Inferior parietal cortex (tissue), 1 donor: ENCODE data around the gene CES1.
"Not testable (repeated sequence)": the region's sequence is repeated elsewhere in the genome, so short reads cannot be mapped to it uniquely, and the experiment has no call there.

Experiments
- DNase-seq: peaks from one replicate; pipeline ENCODE4 v3.0.0-alpha.2; 2016; ENCODE audit errors: extremely low spot score

The CES1 gene

DNA sequence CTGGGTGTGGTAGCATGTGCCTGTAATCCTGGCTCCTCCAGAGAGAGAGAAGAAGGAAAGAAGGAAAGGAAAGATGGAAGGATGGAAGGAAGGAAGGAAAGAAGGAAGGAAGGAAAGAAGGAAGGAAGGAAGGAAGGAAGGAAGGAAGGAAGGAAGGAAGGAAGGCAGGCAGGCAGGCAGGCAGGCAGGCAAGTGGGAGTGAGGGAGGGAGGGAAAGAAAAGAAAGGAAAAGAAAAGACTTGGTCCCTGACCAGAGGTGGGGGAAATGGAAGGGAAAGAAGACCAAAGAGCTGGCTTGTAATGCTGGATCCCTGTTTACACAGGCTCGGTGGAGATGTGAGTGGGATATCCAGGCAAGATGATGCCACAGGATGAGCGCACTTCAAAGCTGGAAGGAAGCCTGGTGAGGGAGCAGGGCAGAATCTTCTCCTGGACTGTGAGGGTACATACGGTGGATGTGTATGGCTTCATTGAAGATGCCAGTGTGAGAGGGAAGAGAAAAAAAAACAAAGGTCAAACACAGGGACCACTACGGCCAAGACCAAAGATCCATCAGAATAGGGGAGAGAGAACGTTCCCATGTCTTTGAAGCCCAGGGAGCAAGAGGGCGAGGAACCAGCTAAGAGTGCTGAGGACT is 2.1 kb downstream of the CES1 start:
- no peak for DNase-seq

DNA sequence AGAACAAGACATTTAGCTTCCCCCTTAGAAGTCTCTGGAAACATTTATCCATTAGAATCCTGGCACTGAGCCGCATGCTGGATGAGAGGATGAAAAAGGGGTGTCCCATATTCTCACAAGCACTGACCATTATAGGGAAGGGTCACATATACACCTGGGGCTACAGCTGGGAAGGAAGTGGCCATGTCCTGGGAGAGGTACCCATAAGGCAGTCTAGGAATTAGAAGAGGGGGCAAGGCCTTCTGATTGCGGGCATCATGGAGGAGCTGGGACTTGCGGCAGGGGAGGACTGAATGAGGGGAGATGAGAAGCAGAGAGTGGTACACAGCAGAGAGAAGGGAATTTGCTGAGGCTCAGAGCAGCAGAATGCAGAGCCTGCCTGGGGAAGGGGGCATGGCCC is 3.7 kb downstream of the CES1 start:
- not testable (repeated sequence) for DNase-seq

DNA sequence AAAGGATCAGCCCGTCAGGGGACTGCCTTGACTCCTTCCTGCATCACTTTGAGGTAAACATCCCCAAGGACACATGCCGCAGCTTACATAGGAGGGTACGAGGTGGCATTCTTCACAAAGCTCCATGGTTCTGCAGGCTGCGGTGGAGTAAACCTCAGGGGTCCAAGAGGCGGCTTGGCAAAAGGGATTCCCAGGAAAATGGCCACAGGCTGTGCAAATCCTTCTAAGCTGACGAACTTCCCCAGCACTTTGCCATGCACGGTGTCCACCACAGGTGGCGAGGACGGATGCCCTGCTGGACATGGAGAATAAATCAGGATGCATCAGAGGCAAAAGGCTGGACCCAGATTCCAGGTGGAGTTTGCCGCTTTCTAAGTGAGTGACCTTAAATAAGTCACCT is 4.2 kb downstream of the CES1 start:
- DNase-seq, result no peak

DNA sequence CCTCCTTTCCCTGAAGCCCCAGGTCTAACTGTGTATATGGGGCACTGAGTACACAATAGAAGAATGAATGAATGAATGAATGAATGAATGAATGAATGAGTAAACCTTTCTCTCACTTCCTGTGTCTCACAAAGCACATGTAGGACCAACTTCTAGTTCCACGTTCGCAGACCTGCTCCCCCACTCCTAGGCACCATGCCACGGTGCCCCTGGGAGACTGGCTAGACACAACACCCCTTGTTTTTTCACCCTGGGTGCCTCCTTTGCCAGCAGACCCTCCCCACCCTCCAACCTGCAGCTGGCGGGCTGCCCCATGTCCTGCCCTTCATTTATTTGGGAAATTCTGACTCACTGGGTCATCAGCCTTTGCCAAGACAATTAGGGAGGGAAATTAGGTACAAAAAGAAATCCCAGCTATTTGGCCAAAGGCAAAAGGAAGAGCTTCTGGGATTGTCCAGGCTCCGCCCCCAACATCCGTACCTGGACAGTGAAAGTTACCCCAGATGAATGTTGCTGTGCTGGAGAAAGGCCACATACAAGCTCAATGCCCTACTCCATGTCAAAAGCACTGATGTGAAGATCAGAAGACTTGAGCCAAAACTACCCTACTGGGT is 7.7 kb downstream of the CES1 start:
- no peak for DNase-seq

DNA sequence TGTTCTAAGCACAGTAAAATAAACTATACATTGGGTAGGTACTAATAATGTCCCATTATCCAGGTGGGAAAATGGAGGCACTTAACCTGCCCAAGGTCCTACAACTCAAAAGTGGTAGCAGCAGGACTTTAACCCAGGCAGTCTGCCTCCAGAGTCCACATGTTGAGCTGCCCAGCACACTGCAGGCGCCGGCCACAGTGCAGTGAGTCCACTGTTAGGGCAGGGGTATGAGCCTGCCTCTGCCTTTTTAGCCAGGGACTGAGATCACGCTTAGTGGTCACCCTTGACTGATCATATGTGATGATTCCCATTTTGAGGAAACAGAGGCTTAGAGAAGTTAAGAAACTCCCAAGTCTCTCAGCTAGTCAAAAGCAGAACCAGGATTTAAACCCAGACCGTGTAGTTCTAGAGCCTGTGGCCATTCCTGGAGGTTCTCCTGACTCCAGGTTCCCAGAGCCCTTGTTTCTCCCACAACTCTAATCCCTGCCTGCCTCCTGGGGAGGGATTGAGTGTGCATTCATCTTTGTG is 8.4 kb downstream of the CES1 start:
- no peak for DNase-seq

DNA sequence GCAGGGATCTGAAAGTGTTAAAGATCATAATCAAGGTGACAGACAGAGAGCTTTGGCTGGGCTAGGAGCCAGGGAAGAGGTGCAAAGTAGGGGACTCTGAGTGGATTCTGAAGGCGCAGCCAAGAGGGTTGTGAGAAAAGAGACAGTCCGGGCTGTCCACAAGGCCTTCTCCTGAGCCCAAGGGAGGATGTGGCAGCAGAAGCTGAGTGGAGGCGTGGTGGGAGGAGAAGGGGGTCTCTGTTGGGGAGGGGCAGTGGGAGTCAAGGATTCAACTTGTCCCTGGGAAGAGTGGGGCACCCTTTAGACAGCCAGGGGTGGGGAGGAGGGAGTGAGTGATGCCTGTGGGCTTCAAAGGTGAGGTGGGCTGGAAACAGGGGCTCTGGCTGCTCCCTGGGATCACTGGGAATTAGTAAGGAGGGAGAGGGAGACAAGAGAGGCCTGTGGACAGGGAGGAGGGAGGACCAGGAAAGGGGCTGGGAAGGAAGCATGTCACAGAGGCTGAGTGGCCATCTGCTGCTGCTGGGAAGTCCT is 10.6 kb downstream of the CES1 start:
- no peak for DNase-seq

DNA sequence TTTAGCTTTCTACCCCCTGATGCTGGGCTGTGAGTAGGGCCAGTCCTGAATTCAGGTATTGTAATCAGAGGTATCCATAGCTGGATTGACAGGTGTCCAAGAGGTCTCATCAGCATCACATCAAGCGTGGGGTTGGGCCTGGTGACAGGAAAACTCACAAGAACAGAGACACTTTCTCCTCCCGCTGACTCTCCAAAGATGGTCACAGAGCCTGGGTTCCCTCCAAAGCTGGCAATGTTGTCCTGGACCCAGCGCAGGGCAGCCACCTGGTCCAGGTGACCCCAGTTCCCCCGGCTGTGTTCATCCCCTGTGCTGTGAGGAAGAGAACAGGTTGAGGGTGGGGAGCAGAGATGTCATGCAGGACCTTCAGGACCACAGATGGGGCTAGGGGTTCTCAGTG is 11.7 kb downstream of the CES1 start:
- no peak for DNase-seq

DNA sequence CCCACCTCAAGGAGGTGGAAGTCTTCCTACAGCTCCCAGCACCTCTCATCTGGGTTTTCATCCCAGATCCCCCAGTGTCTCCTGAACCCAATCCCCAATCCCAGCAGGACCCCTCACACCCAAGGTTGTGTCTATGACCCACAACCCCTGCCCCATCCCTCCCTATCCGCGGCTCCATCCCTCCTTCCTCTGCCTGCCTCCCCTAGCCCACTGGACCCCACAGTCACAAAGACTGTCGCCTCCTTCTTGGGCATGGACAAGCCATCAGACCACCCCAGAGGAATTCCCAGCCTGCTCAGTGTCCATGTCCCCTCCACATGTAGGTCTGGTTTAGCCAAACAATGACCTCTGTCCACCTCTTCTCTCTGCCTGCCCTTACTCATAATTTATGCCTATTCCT is 12.3 kb downstream of the CES1 start:
- no peak for DNase-seq

DNA sequence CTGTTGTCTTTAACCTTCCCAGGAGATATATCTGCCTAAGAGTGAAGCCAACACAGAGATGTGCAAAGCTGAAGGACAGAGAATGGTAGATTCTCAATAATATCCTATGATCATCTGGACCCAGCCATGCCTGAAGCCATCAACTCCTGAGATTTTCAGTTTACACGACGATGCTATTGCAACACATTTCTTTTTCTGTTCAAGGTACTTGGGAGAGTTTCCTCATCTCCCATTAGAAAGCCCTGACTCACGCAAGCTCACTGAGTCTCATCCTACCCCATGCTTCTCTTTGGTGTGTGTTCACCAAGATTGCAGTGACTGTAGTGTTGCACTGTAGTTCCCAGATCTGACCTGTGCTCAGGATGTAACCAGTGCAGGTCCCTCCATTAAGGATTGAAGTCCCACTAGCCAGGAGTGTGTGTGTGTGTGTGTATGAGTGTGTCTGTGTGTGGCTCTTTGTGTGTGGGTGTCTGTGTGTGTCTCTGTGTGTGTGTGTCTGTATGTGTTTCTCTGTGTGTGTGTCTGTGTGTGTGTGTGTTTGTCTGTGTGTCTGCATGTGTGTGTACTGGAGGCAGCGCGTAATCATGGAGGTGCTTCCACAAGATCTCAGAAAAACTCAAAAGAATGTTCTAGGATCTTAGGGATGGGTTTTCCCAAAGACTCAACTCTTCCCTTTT is 15.5 kb downstream of the CES1 start:
- no peak for DNase-seq

DNA sequence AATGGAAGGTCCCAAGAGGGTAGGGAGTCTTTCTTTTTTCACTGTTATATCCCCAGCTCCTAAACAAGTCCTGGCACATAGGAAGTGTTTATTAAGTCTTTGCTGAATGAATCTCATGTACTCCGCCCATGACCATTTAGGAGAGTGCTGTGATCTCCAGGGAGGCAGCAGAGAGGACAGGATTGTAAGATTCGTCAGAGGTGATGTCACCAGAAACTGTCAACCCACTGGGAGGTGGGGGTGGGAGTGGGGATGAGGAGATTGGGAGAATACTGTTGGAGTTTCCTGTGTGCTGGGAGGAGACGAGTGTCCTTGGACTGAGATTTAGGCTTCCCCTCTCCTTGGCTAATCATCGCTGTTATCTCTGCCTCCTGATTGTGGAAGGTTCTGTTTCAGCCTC is 16.7 kb downstream of the CES1 start:
- not testable (repeated sequence) for DNase-seq

DNA sequence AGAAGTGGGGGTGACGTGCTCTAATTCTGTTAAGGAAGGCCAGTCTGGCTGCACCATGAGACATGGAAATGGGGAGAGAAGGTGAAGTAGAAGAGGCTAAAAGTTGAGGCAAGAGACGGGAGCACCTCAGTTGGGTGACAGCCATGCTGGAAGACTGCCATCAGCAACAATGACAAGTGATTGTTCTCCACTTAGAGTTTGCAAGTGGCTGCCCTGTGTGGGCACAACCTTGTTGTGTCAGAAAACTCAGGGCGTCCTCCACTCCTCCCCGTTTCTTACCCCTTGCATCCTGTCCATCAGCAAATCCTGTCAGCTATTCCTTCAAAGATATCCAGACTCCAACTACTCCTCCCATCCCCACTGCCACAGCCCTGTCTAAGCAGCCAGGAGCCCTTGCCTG is 17.6 kb downstream of the CES1 start:
- DNase-seq, result no peak

DNA sequence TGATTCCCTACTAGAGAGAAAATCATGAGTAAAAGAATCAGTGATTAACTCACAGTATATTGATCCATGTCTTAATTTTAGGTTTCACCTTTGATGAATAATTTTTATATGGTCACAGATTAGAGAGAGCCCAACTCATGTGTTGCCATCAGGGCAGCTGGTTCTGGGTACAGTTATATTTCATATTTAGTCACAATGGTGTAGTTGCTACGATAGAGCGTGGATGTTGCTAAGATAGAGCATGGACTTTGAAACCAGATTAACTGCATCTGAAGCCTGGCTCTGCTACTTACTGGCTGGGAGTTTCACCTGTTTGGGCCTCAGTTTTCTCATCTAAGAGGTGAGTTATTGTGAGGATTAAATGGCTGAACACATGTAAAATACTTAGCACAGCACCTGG is 18.7 kb downstream of the CES1 start:
- not testable (repeated sequence) for DNase-seq

DNA sequence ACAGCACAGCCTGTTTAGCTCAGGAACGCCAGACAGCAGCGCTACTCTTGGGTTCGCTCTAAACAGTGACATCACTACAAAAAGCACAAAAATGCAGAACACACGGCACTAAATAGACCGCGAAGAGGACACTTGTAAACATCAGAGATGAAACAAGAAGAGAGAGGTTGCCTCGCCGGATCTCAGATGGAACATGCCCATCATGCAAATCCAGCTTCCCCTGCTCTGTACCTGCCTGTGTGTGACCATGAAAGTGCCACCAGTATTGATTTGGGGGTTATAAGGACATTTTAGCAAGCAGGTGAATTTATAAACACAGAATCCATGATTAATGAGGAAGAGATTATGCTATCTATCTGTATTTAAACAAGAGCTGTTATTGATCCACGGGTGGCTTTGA is 19.2 kb downstream of the CES1 start:
- DNase-seq, result not testable (repeated sequence)

DNA sequence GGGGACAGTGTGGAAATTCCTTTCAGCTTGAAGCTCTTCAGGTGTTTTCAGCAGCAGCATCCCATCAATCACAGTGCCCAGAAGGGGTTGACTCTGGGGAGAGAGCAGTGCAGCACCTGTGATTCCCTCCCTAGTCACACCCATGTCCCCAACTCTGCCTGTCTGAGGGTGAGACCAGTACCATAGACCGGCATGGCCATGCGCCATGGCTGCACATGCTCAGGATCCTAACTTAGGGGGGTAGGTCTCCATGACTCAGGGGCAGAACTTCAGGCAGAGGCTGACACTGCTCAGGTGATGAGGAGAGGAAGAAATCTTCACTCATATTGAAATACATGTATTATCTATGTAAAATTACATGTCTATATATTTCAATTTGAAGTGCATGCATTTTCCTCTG is 19.9 kb downstream of the CES1 start:
- DNase-seq, result no peak

DNA sequence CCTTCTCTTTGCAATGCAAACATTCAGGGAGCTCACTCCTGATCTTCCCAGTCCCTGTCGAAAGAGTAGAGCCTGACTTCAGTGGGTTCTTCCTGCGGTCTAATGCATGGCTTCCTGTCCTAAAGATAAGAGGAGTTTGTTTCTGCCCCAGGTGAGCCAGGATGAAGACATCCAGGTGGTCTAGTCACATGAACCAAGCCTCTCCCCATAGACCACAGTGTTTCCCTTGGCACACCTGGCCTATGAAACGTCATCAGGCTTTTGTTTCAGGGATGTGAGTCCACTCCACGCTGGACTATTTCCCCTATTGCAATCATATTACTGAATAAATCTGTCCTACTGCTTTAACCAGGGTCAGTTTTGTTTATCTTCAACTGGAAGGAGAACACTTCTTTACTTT is 21.1 kb downstream of the CES1 start:
- DNase-seq, result no peak

DNA sequence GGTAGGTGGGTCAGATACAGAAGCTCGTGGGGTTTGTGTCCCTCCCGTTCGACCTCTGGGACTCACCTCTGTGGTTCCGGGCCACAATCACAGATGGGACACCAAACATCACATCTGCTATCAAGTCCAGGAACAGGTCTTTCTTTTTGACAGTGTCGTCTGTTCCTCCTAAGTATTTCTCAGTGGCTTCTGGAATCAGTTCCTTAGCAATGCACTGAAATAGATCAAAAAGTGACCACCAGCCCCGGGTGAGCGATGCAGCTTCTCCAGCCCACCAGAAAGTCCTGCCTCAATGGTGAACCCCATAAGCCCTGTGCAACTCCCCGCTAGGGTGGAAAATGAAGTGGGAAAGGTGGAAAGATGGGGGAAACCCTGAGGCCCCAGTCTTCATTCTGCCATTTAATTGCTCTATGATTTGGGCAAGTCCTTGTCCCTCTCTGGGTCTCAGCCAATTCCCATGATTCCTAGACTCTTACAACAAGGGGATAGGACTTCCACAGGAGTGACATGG is 22.4 kb downstream of the CES1 start:
- no peak for DNase-seq

DNA sequence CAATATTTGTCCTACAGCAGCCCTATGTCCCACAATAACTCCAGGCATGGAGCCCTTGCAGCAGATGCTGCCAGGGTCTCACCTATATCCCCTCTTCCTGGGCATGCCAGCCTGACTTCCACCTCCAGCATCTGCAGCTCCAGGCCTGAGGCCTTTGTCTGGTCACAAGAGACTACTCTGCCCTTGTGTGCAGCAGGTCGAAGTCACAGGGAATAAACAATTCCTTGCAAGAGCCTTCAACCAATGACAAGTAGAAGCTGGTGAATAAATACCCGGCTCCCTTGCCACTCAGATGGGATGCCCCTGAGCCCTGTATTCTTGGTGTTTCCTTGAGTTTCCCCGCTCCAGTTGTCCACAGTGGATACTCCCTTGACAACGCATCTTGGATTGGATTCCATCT is 23.0 kb downstream of the CES1 start:
- DNase-seq, result no peak

DNA sequence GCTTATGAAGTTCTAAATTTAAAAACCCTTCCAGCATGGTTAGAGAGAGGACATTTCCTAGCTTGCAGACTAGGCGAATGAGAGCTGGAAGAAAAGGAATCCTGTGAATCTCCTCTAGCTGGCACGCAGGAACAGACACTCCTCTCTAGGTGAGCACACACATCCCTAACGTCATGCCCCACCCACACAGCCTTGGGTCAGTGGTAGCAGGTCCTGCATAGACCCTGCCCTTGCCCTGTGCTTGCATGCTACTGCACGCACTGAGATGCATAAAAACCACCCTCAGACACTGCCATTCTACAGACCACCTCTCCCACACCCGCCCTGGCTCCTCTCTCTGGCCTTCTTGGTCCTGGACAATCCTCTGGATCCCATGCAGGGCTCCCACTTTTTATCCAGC is 23.5 kb downstream of the CES1 start:
- no peak for DNase-seq

DNA sequence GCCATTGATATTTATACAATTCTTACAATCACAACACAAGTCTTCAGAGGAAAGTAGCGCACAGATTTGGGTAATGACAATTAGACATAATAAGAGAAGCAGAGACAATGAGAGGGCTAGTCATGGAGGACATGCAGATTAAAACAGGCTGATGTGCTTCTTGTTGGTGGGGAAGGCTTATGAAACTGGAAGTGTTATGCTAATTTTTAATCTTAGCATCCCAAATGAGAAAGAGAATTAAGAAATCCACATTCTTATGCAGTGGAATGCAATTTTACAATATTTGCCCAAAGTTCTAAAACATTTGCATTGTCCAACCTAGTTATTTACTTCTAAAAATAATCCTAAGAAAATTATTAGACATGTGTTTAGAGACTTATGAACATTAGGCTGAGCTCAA is 24.6 kb downstream of the CES1 start:
- not testable (repeated sequence) for DNase-seq

DNA sequence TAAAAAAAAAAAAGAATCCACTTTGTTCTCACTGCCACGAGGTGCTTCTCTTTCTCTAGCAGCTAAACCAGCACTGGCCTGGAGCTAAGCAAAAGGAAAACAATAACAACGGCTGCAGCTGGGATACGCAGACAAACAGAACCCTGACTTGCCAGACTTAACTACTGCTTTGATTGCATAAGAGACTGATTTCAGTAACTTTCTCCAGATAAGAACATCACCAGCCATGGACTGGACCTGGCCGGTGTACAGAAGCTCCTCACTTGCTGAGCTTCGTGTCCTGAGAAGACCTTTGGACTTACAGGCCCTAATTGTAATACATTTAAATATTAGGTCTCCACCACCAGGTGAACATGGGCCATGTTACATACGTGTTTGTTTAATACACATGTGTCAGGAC is 27.8 kb downstream of the CES1 start:
- not testable (repeated sequence) for DNase-seq

DNA sequence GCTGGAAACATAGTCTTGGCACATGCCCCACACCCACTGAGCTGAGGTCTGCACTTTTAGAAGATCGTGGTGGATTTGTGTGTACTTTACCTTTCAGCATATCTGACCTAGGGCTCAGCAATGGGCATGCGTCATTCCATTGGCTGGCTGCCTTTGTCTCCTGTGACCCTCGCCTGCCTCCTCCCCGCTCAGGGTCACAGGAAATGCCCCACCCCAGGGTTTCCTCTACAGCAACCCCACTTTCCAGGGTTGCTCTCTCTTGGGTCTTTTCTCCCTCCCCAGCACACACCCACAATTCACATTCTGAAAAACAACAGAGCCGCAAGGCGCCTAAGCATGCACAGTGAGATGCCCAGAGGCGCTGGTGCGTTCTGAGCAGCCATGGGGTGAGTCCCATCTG is 29.2 kb downstream of the CES1 start:
- not testable (repeated sequence) for DNase-seq

DNA sequence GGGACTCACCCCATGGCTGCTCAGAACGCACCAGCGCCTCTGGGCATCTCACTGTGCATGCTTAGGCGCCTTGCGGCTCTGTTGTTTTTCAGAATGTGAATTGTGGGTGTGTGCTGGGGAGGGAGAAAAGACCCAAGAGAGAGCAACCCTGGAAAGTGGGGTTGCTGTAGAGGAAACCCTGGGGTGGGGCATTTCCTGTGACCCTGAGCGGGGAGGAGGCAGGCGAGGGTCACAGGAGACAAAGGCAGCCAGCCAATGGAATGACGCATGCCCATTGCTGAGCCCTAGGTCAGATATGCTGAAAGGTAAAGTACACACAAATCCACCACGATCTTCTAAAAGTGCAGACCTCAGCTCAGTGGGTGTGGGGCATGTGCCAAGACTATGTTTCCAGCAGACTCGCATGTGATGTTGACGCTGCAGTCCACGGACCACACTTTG is 39.9 kb downstream of the CES1 start:
- DNase-seq, result not testable (repeated sequence)

DNA sequence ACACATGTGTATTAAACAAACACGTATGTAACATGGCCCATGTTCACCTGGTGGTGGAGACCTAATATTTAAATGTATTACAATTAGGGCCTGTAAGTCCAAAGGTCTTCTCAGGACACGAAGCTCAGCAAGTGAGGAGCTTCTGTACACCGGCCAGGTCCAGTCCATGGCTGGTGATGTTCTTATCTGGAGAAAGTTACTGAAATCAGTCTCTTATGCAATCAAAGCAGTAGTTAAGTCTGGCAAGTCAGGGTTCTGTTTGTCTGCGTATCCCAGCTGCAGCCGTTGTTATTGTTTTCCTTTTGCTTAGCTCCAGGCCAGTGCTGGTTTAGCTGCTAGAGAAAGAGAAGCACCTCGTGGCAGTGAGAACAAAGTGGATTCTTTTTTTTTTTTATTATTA is 41.4 kb downstream of the CES1 start:
- DNase-seq, result not testable (repeated sequence)
